Measurements from ENCODE around the gene CEP83.

CEP83 gene

GRCh38 chr12:94308612-94309011 is 151.1 kb downstream of the CEP83 start:
- DNase-seq (ENCODE audit: low read depth, low spot score), result no peak

- no peak for DNase-seq (ENCODE audit: low read depth, low spot score)
Observed at GRCh38 chr12:94305130-94305957, 154.3 kb downstream of the CEP83 start.

- DNase-seq (ENCODE audit: low read depth, low spot score), result no peak
Observed at GRCh38 chr12:94304566-94305061, 155.1 kb downstream of the CEP83 start.

GRCh38 chr12:94304012-94304411 is 155.7 kb downstream of the CEP83 start:
- no peak for DNase-seq (ENCODE audit: low read depth, low spot score)

- no peak for DNase-seq (ENCODE audit: low read depth, low spot score)
Observed at GRCh38 chr12:94299846-94300245, 159.8 kb downstream of the CEP83 start.

GRCh38 chr12:94297876-94298505 is 161.7 kb downstream of the CEP83 start:
- DNase-seq (ENCODE audit: low read depth, low spot score), result no peak

GRCh38 chr12:94297096-94297699 is 162.5 kb downstream of the CEP83 start:
- no peak for DNase-seq (ENCODE audit: low read depth, low spot score)

GRCh38 chr12:94290353-94290752 is 169.3 kb downstream of the CEP83 start:
- no peak for DNase-seq (ENCODE audit: low read depth, low spot score)

GRCh38 chr12:94289461-94290312 is 170.0 kb downstream of the CEP83 start:
- no peak for DNase-seq (ENCODE audit: low read depth, low spot score)

GRCh38 chr12:94287245-94287628 is 172.4 kb downstream of the CEP83 start:
- no peak for DNase-seq (ENCODE audit: low read depth, low spot score)

GRCh38 chr12:94286583-94287244 is 173.0 kb downstream of the CEP83 start:
- DNase-seq (ENCODE audit: low read depth, low spot score), result no peak

- DNase-seq (ENCODE audit: low read depth, low spot score), result no peak
Observed at GRCh38 chr12:94285943-94286582, 173.6 kb downstream of the CEP83 start.

- DNase-seq (ENCODE audit: low read depth, low spot score), result no peak
Observed at GRCh38 chr12:94284859-94285258, 174.8 kb downstream of the CEP83 start.

GRCh38 chr12:94284046-94284445 is 175.6 kb downstream of the CEP83 start:
- no peak for DNase-seq (ENCODE audit: low read depth, low spot score)

- DNase-seq (ENCODE audit: low read depth, low spot score), result no peak
Observed at GRCh38 chr12:94282675-94283074, 177.0 kb downstream of the CEP83 start.

GRCh38 chr12:94280063-94280462 is 179.6 kb downstream of the CEP83 start:
- DNase-seq (ENCODE audit: low read depth, low spot score), result no peak

GRCh38 chr12:94277426-94278000 is 182.2 kb downstream of the CEP83 start:
- DNase-seq (ENCODE audit: low read depth, low spot score), result no peak

GRCh38 chr12:94276725-94277124 is 182.9 kb downstream of the CEP83 start:
- no peak for DNase-seq (ENCODE audit: low read depth, low spot score)

- DNase-seq (ENCODE audit: low read depth, low spot score), result no peak
Observed at GRCh38 chr12:94273272-94273671, 186.4 kb downstream of the CEP83 start.

GRCh38 chr12:94272280-94272679 is 187.4 kb downstream of the CEP83 start:
- no peak for DNase-seq (ENCODE audit: low read depth, low spot score)
